HepG2 (cell line): ENCODE measurements around the gene SPDYE2B.
"Not testable (repeated sequence)": the region's sequence is repeated elsewhere in the genome, so short reads cannot be mapped to it uniquely, and the experiment has no call there.

ENCODE experiments used
- EED ChIP-seq: sonication (generic); formaldehyde crosslinking; IDR thresholded peaks from 2 replicates; pipeline ENCODE4 v1.5.0; 2020; ENCODE audit warnings: mild to moderate bottlenecking, missing genetic modification reagents
- ESRRA ChIP-seq: sonication (generic); formaldehyde crosslinking; IDR thresholded peaks from 2 replicates; pipeline ENCODE4 v1.5.1; 2020; ENCODE audit warnings: mild to moderate bottlenecking, low read depth, missing genetic modification reagents
- RBM39 ChIP-seq: fragments of 200-400 bp; formaldehyde crosslinking; IDR thresholded peaks from one replicate; pipeline ENCODE4 v1.6.1; 2018; ENCODE audit warnings: antibody characterized with exemption, mild to moderate bottlenecking, low read depth, low read length; ENCODE audit not compliant: poor library complexity, severe bottlenecking
- ZBTB21 ChIP-seq: sonication (generic); formaldehyde crosslinking; IDR thresholded peaks from 2 replicates; pipeline ENCODE4 v1.4.0; 2020; ENCODE audit warnings: missing genetic modification reagents
- TF ChIP-seq, protein P1 (sequence below), 2 experiments: IDR thresholded peaks; 2 replicates each; pipeline ENCODE4 v1.6.1; 2011 to 2012; ENCODE audit warnings: low read length in 2 of 2, borderline replicate concordance in 1 of 2, low read depth in 1 of 2, mild to moderate bottlenecking in 1 of 2, moderate library complexity in 1 of 2
- TF ChIP-seq, protein P2 (sequence below): sonication (generic); formaldehyde crosslinking; IDR thresholded peaks from 2 replicates; pipeline ENCODE4 v1.5.0; 2020; ENCODE audit warnings: mild to moderate bottlenecking, missing genetic modification reagents, moderate library complexity

DNA sequence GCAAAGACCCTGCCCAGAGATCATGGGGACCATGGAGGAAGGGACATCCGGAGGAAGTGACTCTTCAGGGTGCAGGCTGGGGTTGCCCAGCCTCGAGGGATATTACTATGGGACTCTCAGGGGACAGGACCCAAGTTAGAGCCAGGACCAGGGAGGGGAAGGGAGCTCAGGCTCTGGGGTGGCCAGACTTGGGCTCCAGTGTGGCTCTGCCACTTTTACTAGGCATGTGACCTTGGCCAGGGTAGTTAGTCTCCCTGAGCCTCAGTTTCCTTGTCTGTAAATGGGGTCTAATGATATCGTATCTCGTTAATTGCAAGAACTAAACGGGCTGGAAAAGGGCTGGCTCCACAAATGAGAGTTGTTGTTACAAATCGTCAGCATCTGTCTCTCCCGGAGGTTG, 39.7 kb upstream of the SPDYE2B start:
- not testable (repeated sequence) for TF ChIP-seq ZBTB21; RBM39; ESRRA (CRISPR knock-in tag); EED (CRISPR knock-in tag)
- TF ChIP-seq, protein P1, sequence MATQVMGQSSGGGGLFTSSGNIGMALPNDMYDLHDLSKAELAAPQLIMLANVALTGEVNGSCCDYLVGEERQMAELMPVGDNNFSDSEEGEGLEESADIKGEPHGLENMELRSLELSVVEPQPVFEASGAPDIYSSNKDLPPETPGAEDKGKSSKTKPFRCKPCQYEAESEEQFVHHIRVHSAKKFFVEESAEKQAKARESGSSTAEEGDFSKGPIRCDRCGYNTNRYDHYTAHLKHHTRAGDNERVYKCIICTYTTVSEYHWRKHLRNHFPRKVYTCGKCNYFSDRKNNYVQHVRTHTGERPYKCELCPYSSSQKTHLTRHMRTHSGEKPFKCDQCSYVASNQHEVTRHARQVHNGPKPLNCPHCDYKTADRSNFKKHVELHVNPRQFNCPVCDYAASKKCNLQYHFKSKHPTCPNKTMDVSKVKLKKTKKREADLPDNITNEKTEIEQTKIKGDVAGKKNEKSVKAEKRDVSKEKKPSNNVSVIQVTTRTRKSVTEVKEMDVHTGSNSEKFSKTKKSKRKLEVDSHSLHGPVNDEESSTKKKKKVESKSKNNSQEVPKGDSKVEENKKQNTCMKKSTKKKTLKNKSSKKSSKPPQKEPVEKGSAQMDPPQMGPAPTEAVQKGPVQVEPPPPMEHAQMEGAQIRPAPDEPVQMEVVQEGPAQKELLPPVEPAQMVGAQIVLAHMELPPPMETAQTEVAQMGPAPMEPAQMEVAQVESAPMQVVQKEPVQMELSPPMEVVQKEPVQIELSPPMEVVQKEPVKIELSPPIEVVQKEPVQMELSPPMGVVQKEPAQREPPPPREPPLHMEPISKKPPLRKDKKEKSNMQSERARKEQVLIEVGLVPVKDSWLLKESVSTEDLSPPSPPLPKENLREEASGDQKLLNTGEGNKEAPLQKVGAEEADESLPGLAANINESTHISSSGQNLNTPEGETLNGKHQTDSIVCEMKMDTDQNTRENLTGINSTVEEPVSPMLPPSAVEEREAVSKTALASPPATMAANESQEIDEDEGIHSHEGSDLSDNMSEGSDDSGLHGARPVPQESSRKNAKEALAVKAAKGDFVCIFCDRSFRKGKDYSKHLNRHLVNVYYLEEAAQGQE (IDR thresholded peaks at IDR 0.05; ENCODE audit: borderline replicate concordance in 1 of 2, low read depth in 1 of 2, low read length in 2 of 2), result not testable (repeated sequence)
- TF ChIP-seq, protein P2, sequence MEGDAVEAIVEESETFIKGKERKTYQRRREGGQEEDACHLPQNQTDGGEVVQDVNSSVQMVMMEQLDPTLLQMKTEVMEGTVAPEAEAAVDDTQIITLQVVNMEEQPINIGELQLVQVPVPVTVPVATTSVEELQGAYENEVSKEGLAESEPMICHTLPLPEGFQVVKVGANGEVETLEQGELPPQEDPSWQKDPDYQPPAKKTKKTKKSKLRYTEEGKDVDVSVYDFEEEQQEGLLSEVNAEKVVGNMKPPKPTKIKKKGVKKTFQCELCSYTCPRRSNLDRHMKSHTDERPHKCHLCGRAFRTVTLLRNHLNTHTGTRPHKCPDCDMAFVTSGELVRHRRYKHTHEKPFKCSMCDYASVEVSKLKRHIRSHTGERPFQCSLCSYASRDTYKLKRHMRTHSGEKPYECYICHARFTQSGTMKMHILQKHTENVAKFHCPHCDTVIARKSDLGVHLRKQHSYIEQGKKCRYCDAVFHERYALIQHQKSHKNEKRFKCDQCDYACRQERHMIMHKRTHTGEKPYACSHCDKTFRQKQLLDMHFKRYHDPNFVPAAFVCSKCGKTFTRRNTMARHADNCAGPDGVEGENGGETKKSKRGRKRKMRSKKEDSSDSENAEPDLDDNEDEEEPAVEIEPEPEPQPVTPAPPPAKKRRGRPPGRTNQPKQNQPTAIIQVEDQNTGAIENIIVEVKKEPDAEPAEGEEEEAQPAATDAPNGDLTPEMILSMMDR, result not testable (repeated sequence)
